ENCODE data around the gene ZNF490.

ZNF490 gene

DNA sequence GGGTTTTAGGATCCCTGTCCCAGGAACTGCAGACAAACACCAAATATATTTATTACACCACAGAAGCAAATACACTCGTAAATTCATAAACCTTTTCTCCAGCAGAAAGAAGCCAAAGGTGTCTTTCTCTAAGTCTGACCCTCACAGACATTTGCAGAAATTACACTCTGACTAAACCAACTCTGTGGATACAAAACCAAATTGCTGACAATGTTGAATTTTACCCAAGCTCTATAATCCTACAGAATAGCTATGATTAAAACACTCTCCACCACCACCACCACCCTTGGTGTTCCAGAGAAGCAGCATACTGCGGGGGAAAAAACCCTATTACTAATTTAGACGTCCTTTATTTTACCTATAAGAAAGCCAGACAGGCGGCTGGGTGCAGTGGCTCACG, 64.5 kb downstream of the ZNF490 start:
- in situ Hi-C loops (cut with MboI; ENCODE audit: low pct_unique_long_range_greater_than_20kb, low sequenced_read_pairs, unreplicated experiment): no loop called here
- TF ChIP-seq, protein P1, sequence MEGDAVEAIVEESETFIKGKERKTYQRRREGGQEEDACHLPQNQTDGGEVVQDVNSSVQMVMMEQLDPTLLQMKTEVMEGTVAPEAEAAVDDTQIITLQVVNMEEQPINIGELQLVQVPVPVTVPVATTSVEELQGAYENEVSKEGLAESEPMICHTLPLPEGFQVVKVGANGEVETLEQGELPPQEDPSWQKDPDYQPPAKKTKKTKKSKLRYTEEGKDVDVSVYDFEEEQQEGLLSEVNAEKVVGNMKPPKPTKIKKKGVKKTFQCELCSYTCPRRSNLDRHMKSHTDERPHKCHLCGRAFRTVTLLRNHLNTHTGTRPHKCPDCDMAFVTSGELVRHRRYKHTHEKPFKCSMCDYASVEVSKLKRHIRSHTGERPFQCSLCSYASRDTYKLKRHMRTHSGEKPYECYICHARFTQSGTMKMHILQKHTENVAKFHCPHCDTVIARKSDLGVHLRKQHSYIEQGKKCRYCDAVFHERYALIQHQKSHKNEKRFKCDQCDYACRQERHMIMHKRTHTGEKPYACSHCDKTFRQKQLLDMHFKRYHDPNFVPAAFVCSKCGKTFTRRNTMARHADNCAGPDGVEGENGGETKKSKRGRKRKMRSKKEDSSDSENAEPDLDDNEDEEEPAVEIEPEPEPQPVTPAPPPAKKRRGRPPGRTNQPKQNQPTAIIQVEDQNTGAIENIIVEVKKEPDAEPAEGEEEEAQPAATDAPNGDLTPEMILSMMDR (IDR thresholded peaks at IDR 0.05; ENCODE audit: extremely low read depth, insufficient read depth, missing control alignments): no peak
- no peak for DNase-seq (ENCODE audit: low spot score)

DNA sequence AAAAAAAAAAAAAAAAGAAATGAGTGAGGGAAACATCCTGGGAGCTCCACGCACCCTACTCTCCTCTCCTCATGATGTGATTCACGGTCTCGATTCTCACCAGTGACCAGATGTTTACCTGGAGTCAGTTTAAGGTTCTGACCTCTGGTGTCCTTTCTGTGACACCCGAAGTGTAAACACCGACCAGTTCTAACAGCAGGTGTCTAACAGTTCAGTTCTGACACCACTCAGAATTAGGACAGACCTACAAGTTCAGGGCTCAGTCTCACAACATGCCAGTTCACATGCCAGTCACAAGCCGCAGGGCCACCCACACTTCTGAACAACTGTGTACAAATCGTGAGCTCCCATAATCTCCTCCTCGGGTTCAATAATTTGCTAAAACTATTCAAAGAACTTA, 65.3 kb downstream of the ZNF490 start:
- in situ Hi-C loops (cut with MboI; ENCODE audit: low pct_unique_long_range_greater_than_20kb, low sequenced_read_pairs, unreplicated experiment): no loop called here
- DNase-seq (ENCODE audit: low spot score): no peak
- TF ChIP-seq, protein P1 (IDR thresholded peaks at IDR 0.05; ENCODE audit: extremely low read depth, insufficient read depth, missing control alignments): no peak

DNA sequence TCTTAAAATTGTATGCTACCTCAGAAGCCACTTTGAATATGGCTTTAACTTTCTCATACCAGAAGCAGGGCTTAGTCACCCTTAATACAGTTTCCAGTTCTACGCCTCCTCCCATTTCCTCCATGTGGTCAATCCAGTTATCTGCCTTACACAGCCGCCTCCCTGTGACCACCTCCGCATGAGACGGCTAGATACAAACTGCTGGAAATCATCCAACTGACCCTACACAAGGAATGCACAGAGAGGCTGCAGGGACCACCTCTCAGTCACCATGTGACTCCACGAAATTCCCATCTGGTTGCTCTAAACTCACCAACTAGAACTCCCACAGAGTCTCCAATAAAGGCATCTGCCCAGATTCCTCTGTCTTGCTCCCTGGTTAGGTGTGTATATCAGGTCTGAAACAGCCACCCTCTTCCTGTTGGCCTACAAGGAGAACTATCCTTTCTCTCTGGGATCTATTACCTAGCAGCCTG, 66.2 kb downstream of the ZNF490 start:
- DNase-seq (ENCODE audit: low spot score): no peak
- in situ Hi-C loops (cut with MboI; ENCODE audit: low pct_unique_long_range_greater_than_20kb, low sequenced_read_pairs, unreplicated experiment): no loop called here
- TF ChIP-seq, protein P1 (IDR thresholded peaks at IDR 0.05; ENCODE audit: extremely low read depth, insufficient read depth, missing control alignments): no peak

GRCh38 chr19:12543855-12544254, 66.8 kb downstream of the ZNF490 start:
- TF ChIP-seq, protein P1 (IDR thresholded peaks at IDR 0.05; ENCODE audit: extremely low read depth, insufficient read depth, missing control alignments): no peak
- in situ Hi-C loops (cut with MboI; ENCODE audit: low pct_unique_long_range_greater_than_20kb, low sequenced_read_pairs, unreplicated experiment): no loop called here
- DNase-seq (ENCODE audit: low spot score): no peak

Data from GM13977 (cell line).